Astrocyte of the spinal cord (primary cell): ENCODE data around the gene LFNG.

ENCODE experiments used
- DNase-seq: peaks from one replicate; pipeline ENCODE4 v3.0.0; 2011; ENCODE audit warnings: low read depth, low spot score
- H3K4me3 ChIP-seq: 2 replicates; pipeline ENCODE4 v1.5.1; 2011; ENCODE audit warnings: low read depth, mild to moderate bottlenecking, low read length, moderate library complexity
- CTCF ChIP-seq: IDR thresholded peaks from 2 replicates; pipeline ENCODE4 v1.5.1; 2012; ENCODE audit warnings: low read depth, mild to moderate bottlenecking, low read length, inconsistent platforms
- in situ Hi-C: cut with HindIII; loops from 2 replicates; pipeline ENCODE4 v1.10.0; 2017; ENCODE audit warnings: low sequenced_read_pairs

LFNG gene

GRCh38 chr7:2497065-2497464 lies 22.5 kb upstream of the LFNG start:
- H3K4me3 ChIP-seq: no peak overlapping the region
- TF ChIP-seq CTCF: no peak
- no peak for DNase-seq
- in situ Hi-C loops: no loop called here

- H3K4me3 ChIP-seq: no peak overlapping the region
- TF ChIP-seq CTCF: no peak
- DNase-seq: no peak
- in situ Hi-C loops: no loop called here
Observed at GRCh38 chr7:2497500-2498336, 21.9 kb upstream of the LFNG start.

- H3K4me3 ChIP-seq: no peak overlapping the region
- TF ChIP-seq CTCF: no peak
- DNase-seq: no peak
- in situ Hi-C loops: no loop called here
Observed at GRCh38 chr7:2498708-2499107, 20.9 kb upstream of the LFNG start.

- in situ Hi-C loops: no loop called here
- DNase-seq: no peak
- TF ChIP-seq CTCF: no peak
- H3K4me3 ChIP-seq: no peak overlapping the region
Observed at GRCh38 chr7:2499181-2499580, 20.4 kb upstream of the LFNG start.

- no peak overlapping the region for H3K4me3 ChIP-seq
- no peak for DNase-seq
- no peak for TF ChIP-seq CTCF
- in situ Hi-C loops: no loop called here
Observed at GRCh38 chr7:2499719-2500430, 19.7 kb upstream of the LFNG start.

GRCh38 chr7:2500701-2501100 lies 18.9 kb upstream of the LFNG start:
- in situ Hi-C loops: no loop called here
- H3K4me3 ChIP-seq: no peak overlapping the region
- DNase-seq: no peak
- no peak for TF ChIP-seq CTCF
